ENCODE data around the gene SH3PXD2B. TPM values are rescaled to one million over a fixed set of nuclear protein-coding genes. Genes with fewer than 3 reads are reported as not detected.

The SH3PXD2B gene
- total and polyA plus RNA-seq, 2 of the 13 experiments (the other 11 are each of a cell fraction or from before 2014, with no cell fraction given) = 3.4 to 4.6 TPM

- TF ChIP-seq ZNF337 (CRISPR knock-in tag; IDR thresholded peaks at IDR 0.05; ENCODE audit: borderline replicate concordance, low read depth) (no peak), EEA1 (CRISPR knock-in tag; IDR thresholded peaks at IDR 0.05; ENCODE audit: borderline replicate concordance) (peak; percentile 51; the same call in 1 of the 2 replicates), NFE2L1 (CRISPR knock-in tag; IDR thresholded peaks at IDR 0.05; ENCODE audit: borderline replicate concordance) (no peak), SOX13 (IDR thresholded peaks at IDR 0.05) (no peak), SOX13 (CRISPR knock-in tag; conservative IDR thresholded peaks at IDR 0.05 in 1 of 2, IDR thresholded peaks at IDR 0.05 in 1 of 2) (peak in 1 of 2 experiments; percentile 53; a peak in 2 of 4 replicates), NR2F6 (IDR thresholded peaks at IDR 0.05) (no peak), NR2F6 (CRISPR knock-in tag; IDR thresholded peaks at IDR 0.05) (no peak), SYNCRIP (IDR thresholded peaks at IDR 0.05; ENCODE audit: insufficient read depth, low read depth, low read length) (no peak), RFX1 (IDR thresholded peaks at IDR 0.05) (no peak), RNF2 (conservative IDR thresholded peaks at IDR 0.05; ENCODE audit: low read depth) (no peak), SP5 (CRISPR knock-in tag; IDR thresholded peaks at IDR 0.05; ENCODE audit: borderline replicate concordance, low read depth) (no peak), MATR3 (CRISPR knock-in tag; IDR thresholded peaks at IDR 0.05) (no peak), ZNF543 (CRISPR knock-in tag; IDR thresholded peaks at IDR 0.05) (no peak), ZNF7 (CRISPR knock-in tag; IDR thresholded peaks at IDR 0.05) (no peak), ZBTB7B (CRISPR knock-in tag; IDR thresholded peaks at IDR 0.05) (peak; percentile 94), ZNF225 (CRISPR knock-in tag; IDR thresholded peaks at IDR 0.05) (0 out of 2 replicates have a peak, but pooled peaks have one; percentile 47), KDM3A (CRISPR knock-in tag; IDR thresholded peaks at IDR 0.05; ENCODE audit: low read depth) (peak; percentile 46; the same call in 1 of the 2 replicates), ZNF446 (CRISPR knock-in tag; IDR thresholded peaks at IDR 0.05) (no peak), ZKSCAN5 (CRISPR knock-in tag; IDR thresholded peaks at IDR 0.05) (no peak), HNRNPH1 (optimal IDR thresholded peaks at IDR 0.05; ENCODE audit: low read depth, low read length) (no peak), JUND (CRISPR knock-in tag; IDR thresholded peaks at IDR 0.05) (no peak), SNAPC4 (CRISPR knock-in tag; IDR thresholded peaks at IDR 0.05) (no peak), MED8 (CRISPR knock-in tag; IDR thresholded peaks at IDR 0.05; ENCODE audit: insufficient replicate concordance) (no peak)
- TF ChIP-seq, protein P1, sequence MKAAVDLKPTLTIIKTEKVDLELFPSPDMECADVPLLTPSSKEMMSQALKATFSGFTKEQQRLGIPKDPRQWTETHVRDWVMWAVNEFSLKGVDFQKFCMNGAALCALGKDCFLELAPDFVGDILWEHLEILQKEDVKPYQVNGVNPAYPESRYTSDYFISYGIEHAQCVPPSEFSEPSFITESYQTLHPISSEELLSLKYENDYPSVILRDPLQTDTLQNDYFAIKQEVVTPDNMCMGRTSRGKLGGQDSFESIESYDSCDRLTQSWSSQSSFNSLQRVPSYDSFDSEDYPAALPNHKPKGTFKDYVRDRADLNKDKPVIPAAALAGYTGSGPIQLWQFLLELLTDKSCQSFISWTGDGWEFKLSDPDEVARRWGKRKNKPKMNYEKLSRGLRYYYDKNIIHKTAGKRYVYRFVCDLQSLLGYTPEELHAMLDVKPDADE (CRISPR knock-in tag; IDR thresholded peaks at IDR 0.05) = no peak
- TF ChIP-seq, protein P2, sequence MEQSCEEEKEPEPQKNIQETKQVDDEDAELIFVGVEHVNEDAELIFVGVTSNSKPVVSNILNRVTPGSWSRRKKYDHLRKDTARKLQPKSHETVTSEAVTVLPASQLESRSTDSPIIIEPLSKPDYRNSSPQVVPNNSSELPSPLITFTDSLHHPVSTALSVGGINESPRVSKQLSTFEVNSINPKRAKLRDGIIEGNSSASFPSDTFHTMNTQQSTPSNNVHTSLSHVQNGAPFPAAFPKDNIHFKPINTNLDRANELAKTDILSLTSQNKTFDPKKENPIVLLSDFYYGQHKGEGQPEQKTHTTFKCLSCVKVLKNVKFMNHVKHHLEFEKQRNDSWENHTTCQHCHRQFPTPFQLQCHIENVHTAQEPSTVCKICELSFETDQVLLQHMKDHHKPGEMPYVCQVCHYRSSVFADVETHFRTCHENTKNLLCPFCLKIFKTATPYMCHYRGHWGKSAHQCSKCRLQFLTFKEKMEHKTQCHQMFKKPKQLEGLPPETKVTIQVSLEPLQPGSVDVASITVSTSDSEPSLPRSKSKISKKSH (CRISPR knock-in tag; IDR thresholded peaks at IDR 0.05; ENCODE audit: borderline replicate concordance) = no peak
Measured at GRCh38 chr5:172283020-172283861, 171.1 kb downstream of the SH3PXD2B start, which contains the start of gene UBTD2 (continued).
